ENCODE data around the gene MED1.
"Not testable (repeated sequence)": the region's sequence is repeated elsewhere in the genome, so short reads cannot be mapped to it uniquely, and the experiment has no call there.

Gene MED1

DNA sequence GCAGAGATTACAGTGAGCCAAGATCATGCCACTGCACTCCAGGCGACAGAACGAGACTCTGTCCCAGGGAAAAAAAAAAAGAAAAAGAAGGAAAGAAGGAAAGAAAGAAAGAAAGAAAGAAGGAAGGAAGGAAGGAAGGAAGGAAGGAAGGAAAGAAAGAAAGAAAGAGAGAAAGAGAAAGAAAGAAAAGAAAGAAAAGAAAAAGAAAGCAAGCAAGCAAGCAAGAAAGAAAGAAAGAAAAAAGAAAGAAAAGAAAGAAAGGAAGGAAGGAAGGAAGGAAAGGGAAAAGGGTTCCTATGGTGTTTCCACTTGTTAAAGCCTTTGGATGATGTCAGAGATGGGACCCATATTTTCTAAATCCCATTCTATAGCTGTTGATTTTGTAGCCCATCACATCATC, 11.2 kb downstream of the MED1 start:
- H3K36me3 ChIP-seq (ENCODE audit: control insufficient read depth in 5 of 5, insufficient read depth in 5 of 5, low read length in 5 of 5), result peaks cover 34 to 86% (median 54%) of the 10 kb centered on the region in 5 donors
- H3K9me3 ChIP-seq (ENCODE audit: control insufficient read depth in 5 of 5, low read length in 5 of 5), result not testable (repeated sequence)

DNA sequence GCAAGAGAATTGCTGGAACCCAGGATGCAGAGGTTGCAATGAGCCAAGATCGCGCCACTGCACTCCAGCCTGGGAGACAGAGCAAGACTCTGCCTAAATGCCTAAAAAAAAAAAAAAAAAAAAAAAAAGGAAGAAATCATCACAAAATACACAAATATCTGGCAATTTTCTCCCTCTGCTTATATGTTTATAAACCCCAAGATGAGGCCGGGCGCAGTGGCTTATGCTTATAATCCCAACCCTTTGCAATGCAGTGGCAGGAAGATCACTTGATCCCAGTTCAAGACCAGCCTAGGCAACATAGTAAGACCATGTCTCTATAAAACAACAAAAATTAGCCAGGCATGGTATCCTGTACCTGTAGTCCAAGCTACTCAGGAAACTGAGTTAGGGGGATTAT, 21.5 kb downstream of the MED1 start:
- no peaks in the 10 kb centered on the region for H3K27me3 ChIP-seq (ENCODE audit: control insufficient read depth in 5 of 5, insufficient read depth in 4 of 5, low read length in 5 of 5)
- H3K4me3 ChIP-seq (ENCODE audit: low read depth in 1 of 5, low read length in 5 of 5), result no peak overlapping the region
- no peaks in the 10 kb centered on the region for H3K9me3 ChIP-seq (ENCODE audit: control insufficient read depth in 5 of 5, low read length in 5 of 5)
- peaks cover 20 to 91% (median 60%) of the 10 kb centered on the region in 5 donors for H3K36me3 ChIP-seq (ENCODE audit: control insufficient read depth in 5 of 5, insufficient read depth in 5 of 5, low read length in 5 of 5)
- no peak overlapping the region for H3K9ac ChIP-seq (ENCODE audit: low read length in 5 of 5)
- H3K27ac ChIP-seq (ENCODE audit: low read depth, low read length), result no peak overlapping the region
- H3K4me1 ChIP-seq (ENCODE audit: control insufficient read depth in 5 of 5, insufficient read depth in 5 of 5, low read length in 5 of 5), result no peaks in the 10 kb centered on the region

More for the DNA sequence above, 11.2 kb downstream of the MED1 start:
- H3K4me1 ChIP-seq (ENCODE audit: control insufficient read depth in 5 of 5, insufficient read depth in 5 of 5, low read length in 5 of 5); H3K9ac ChIP-seq (ENCODE audit: low read length in 5 of 5); H3K27me3 ChIP-seq (ENCODE audit: control insufficient read depth in 5 of 5, insufficient read depth in 4 of 5, low read length in 5 of 5); H3K27ac ChIP-seq (ENCODE audit: low read depth, low read length); H3K4me3 ChIP-seq (ENCODE audit: low read depth in 1 of 5, low read length in 5 of 5): not testable (repeated sequence)

DNA sequence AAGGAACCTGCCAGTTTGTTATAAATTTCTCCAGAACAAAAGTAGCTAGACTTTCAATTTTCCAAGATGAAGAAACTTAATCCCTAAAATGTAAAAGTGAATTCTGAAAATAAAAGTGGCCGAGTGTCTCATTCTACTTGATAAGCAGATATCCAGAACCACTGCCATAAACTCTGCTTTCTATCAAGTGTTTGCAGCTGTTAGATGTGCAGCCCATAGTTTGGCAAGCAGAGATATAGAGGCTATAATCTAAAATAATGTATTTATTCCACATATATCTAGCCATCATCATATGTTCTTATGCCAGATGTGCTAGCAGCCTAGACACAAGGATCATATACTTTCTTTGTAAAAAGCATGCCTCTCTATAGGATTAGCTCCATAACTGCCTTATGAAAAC, 34.9 kb downstream of the MED1 start:
- no peak overlapping the region for H3K27ac ChIP-seq (ENCODE audit: low read depth, low read length)
- peaks cover 11 to 81% (median 65%) of the 10 kb centered on the region in 5 donors for H3K36me3 ChIP-seq (ENCODE audit: control insufficient read depth in 5 of 5, insufficient read depth in 5 of 5, low read length in 5 of 5)
- no peaks in the 10 kb centered on the region for H3K27me3 ChIP-seq (ENCODE audit: control insufficient read depth in 5 of 5, insufficient read depth in 4 of 5, low read length in 5 of 5)
- no peak overlapping the region for H3K9ac ChIP-seq (ENCODE audit: low read length in 5 of 5)
- H3K9me3 ChIP-seq (ENCODE audit: control insufficient read depth in 5 of 5, low read length in 5 of 5), result no peaks in the 10 kb centered on the region
- H3K4me3 ChIP-seq (ENCODE audit: low read depth in 1 of 5, low read length in 5 of 5), result no peak overlapping the region
- H3K4me1 ChIP-seq (ENCODE audit: control insufficient read depth in 5 of 5, insufficient read depth in 5 of 5, low read length in 5 of 5), result no peaks in the 10 kb centered on the region

DNA sequence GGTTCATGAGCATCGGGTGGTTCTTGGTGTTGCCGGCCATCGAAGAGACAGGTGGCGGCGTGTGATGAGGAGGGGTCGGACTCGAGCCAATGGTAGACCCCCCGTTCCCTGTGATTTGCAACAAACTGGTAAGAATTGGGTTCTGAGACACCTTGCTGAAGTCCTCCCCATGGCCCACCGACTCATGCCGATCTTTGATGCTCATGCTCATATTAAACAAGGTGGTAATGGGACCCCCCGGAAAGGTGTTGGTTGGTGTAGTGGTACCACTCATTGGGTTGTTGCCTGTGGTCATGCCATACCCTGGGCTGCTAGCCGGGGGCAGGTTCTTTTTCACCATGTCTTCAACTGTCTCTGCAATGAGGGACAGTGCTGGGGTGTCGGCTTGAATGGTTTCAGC, 40.8 kb downstream of the MED1 start:
- no peaks in the 10 kb centered on the region for H3K4me1 ChIP-seq (ENCODE audit: control insufficient read depth in 5 of 5, insufficient read depth in 5 of 5, low read length in 5 of 5)
- H3K9ac ChIP-seq (ENCODE audit: low read length in 5 of 5), result no peak overlapping the region
- no peaks in the 10 kb centered on the region for H3K27me3 ChIP-seq (ENCODE audit: control insufficient read depth in 5 of 5, insufficient read depth in 4 of 5, low read length in 5 of 5)
- no peak overlapping the region for H3K27ac ChIP-seq (ENCODE audit: low read depth, low read length)
- H3K9me3 ChIP-seq (ENCODE audit: control insufficient read depth in 5 of 5, low read length in 5 of 5), result no peaks in the 10 kb centered on the region
- peaks cover 20 to 74% (median 62%) of the 10 kb centered on the region in 5 donors for H3K36me3 ChIP-seq (ENCODE audit: control insufficient read depth in 5 of 5, insufficient read depth in 5 of 5, low read length in 5 of 5)
- no peak overlapping the region for H3K4me3 ChIP-seq (ENCODE audit: low read depth in 1 of 5, low read length in 5 of 5)

DNA sequence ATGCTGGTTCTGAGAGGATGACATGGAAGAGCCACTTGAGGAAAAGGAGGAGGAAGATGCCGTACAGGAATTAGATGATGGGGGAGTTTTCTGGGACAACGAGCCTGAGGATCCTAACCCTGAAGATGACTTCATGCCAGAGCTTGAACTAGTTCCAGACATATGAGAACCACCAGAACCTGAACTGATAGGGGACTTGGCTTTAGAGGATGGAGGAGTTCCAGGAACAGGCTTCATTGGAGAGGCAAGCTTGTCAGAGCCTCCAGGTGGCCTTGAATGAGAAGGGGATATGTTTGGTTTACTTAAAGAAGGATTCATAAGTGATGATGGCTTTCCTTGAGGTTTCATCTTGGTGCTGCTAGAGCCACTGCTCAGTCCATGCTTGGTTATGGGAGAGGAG, 42.7 kb downstream of the MED1 start:
- H3K36me3 ChIP-seq (ENCODE audit: control insufficient read depth in 5 of 5, insufficient read depth in 5 of 5, low read length in 5 of 5), result peaks cover 20 to 59% (median 48%) of the 10 kb centered on the region in 5 donors

DNA sequence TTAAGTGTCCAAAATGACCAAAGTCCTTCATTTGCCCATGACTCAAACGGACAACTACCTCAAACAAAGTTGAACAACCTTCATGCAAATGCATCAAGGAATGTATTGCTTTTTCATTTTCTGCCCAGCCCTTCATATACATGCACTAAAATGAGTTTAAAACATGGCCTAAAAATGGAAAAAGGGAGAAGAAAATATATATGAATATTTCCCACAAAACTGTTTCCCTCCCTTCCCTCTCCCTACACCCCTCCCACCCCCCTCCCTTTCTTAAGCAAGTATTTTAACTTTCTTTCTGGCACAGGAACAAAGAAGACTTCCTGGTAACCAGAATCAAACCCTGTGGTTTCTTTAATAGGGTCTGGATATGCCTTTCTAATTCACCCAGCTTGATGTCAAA, 44.1 kb downstream of the MED1 start:
- Histone ChIP-seq H3K9me3 (ENCODE audit: control insufficient read depth in 5 of 5, low read length in 5 of 5) (no peaks in the 10 kb centered on the region), H3K27me3 (ENCODE audit: control insufficient read depth in 5 of 5, insufficient read depth in 4 of 5, low read length in 5 of 5) (no peaks in the 10 kb centered on the region), H3K27ac (ENCODE audit: low read depth, low read length) (no peak overlapping the region), H3K4me3 (ENCODE audit: low read depth in 1 of 5, low read length in 5 of 5) (no peak overlapping the region), H3K9ac (ENCODE audit: low read length in 5 of 5) (no peak overlapping the region), H3K36me3 (ENCODE audit: control insufficient read depth in 5 of 5, insufficient read depth in 5 of 5, low read length in 5 of 5) (peaks cover 20 to 52% (median 42%) of the 10 kb centered on the region in 5 donors), H3K4me1 (ENCODE audit: control insufficient read depth in 5 of 5, insufficient read depth in 5 of 5, low read length in 5 of 5) (peaks cover 0 to 5% (median 3%) of the 10 kb centered on the region in 5 donors)

More for the DNA sequence above, 42.7 kb downstream of the MED1 start:
- no peak overlapping the region for H3K9ac ChIP-seq (ENCODE audit: low read length in 5 of 5)
- H3K9me3 ChIP-seq (ENCODE audit: control insufficient read depth in 5 of 5, low read length in 5 of 5), result no peaks in the 10 kb centered on the region
- no peaks in the 10 kb centered on the region for H3K4me1 ChIP-seq (ENCODE audit: control insufficient read depth in 5 of 5, insufficient read depth in 5 of 5, low read length in 5 of 5)
- H3K27me3 ChIP-seq (ENCODE audit: control insufficient read depth in 5 of 5, insufficient read depth in 4 of 5, low read length in 5 of 5), result no peaks in the 10 kb centered on the region
- H3K4me3 ChIP-seq (ENCODE audit: low read depth in 1 of 5, low read length in 5 of 5), result no peak overlapping the region
- no peak overlapping the region for H3K27ac ChIP-seq (ENCODE audit: low read depth, low read length)

DNA sequence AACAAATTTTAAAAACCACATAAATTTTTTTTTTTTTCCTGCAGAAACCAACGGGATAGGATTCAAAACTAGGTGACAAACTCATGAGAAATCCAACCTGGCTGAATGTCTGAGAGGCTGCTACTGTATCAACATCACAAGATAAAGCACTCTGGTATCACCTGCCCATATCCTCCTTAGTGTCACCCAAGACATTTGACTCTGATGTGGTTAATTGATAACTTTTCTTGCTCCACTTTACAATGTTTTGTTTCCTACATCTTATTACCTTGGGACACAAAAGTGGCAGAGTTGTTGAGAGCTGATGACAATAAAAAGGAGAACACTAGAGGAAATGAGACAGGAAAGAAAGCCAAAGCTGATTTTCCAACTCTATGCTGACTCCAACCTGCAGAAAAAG, 45.6 kb downstream of the MED1 start:
- Histone ChIP-seq H3K27ac (ENCODE audit: low read depth, low read length) (no peak overlapping the region), H3K4me3 (ENCODE audit: low read depth in 1 of 5, low read length in 5 of 5) (no peak overlapping the region), H3K36me3 (ENCODE audit: control insufficient read depth in 5 of 5, insufficient read depth in 5 of 5, low read length in 5 of 5) (peaks cover 17 to 41% (median 32%) of the 10 kb centered on the region in 5 donors), H3K27me3 (ENCODE audit: control insufficient read depth in 5 of 5, insufficient read depth in 4 of 5, low read length in 5 of 5) (no peaks in the 10 kb centered on the region), H3K9ac (ENCODE audit: low read length in 5 of 5) (no peak overlapping the region), H3K4me1 (ENCODE audit: control insufficient read depth in 5 of 5, insufficient read depth in 5 of 5, low read length in 5 of 5) (peaks cover 0 to 15% (median 9%) of the 10 kb centered on the region in 5 donors), H3K9me3 (ENCODE audit: control insufficient read depth in 5 of 5, low read length in 5 of 5) (no peaks in the 10 kb centered on the region)

DNA sequence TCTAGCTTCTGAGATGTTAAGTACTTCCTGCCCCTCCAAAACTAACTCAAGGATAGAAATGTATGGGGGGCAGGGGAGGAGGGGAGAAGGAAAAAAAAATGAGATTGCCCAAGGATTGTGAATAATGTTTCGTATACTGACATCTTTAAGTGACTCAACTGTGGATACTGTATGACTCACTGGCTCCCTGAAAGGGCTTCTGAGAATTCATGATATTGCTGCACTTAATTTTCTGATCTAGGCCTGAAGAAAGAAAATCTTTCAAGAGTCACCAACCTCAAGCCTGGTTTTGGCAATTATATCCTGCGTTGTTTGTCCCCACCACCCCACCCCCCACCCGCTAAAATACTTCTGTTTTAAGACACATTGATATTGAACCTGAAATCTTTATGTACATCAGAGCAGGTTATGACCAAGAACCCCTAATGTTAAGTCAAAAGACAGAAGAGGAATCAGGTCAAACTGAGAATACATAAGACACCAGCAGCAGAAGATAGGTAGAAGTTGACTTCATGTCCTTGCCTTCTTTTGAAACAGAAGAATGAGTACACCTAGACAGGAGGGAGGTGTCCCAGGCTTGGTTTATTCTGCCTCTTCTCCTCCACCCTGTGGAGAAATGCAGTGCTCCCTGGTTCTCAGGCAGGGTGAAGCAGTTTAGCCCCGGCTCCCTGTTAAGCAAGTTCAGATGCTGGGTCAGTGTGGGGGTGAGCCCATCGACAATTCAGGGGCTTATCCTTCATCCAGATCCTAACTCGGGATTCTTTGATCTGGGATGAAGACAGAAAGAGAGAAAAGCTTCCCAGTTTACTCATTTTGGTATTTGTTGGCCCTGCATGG, 46.3 kb downstream of the MED1 start:
- Histone ChIP-seq H3K4me1 (ENCODE audit: control insufficient read depth in 5 of 5, insufficient read depth in 5 of 5, low read length in 5 of 5) (peaks cover 0 to 22% (median 16%) of the 10 kb centered on the region in 5 donors), H3K27ac (ENCODE audit: low read depth, low read length) (no peak overlapping the region), H3K9ac (ENCODE audit: low read length in 5 of 5) (no peak overlapping the region), H3K36me3 (ENCODE audit: control insufficient read depth in 5 of 5, insufficient read depth in 5 of 5, low read length in 5 of 5) (peaks cover 17 to 34% (median 25%) of the 10 kb centered on the region in 5 donors), H3K4me3 (ENCODE audit: low read depth in 1 of 5, low read length in 5 of 5) (no peak overlapping the region), H3K27me3 (ENCODE audit: control insufficient read depth in 5 of 5, insufficient read depth in 4 of 5, low read length in 5 of 5) (no peaks in the 10 kb centered on the region), H3K9me3 (ENCODE audit: control insufficient read depth in 5 of 5, low read length in 5 of 5) (no peaks in the 10 kb centered on the region)

DNA sequence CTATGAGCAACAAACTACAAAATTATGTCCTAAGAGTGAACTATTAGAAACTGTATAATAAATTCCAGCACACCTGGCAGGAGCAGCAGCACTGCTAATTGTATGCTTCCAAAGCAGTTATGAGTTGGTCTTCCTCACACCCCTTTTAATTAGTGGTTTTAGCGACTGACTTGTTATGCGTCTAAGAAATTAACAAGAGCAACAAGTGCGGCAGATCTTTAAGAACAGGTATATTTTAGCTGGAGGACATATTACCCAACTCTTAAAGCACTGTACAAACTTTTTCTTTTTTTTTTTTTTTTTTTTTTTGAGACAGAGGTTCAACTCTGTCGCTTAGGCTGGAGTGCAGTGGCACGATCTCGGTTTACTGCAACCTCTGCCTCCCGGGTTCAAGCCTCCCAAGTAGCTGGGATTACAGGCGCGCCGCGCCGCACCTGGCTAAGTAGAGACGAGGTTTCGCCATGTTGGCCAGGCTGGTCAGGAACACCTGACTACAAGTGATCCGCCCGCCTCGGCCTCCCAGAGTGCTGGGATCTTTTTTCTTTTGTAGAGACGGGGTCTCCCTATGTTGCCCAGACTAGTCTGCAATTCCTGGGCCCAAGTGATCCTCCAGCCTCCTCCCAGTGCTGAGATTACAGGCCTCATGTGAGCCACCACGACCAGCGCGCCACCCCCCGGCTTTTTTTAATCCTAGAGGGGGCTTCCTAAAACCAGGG, 48.0 kb downstream of the MED1 start:
- no peaks in the 10 kb centered on the region for H3K9me3 ChIP-seq (ENCODE audit: control insufficient read depth in 5 of 5, low read length in 5 of 5)
- peaks cover 7 to 17% (median 10%) of the 10 kb centered on the region in 5 donors for H3K36me3 ChIP-seq (ENCODE audit: control insufficient read depth in 5 of 5, insufficient read depth in 5 of 5, low read length in 5 of 5)
- H3K4me1 ChIP-seq (ENCODE audit: control insufficient read depth in 5 of 5, insufficient read depth in 5 of 5, low read length in 5 of 5), result peaks cover 0 to 26% (median 17%) of the 10 kb centered on the region in 5 donors
- no peaks in the 10 kb centered on the region for H3K27me3 ChIP-seq (ENCODE audit: control insufficient read depth in 5 of 5, insufficient read depth in 4 of 5, low read length in 5 of 5)
- H3K27ac ChIP-seq (ENCODE audit: low read depth, low read length), result no peak overlapping the region
- no peak overlapping the region for H3K9ac ChIP-seq (ENCODE audit: low read length in 5 of 5)
- no peak overlapping the region for H3K4me3 ChIP-seq (ENCODE audit: low read depth in 1 of 5, low read length in 5 of 5)

All from subcutaneous abdominal adipose tissue (tissue), 5 donors.